GM23248 (cell line): ENCODE data around the gene EIF4E2.

ENCODE experiments used
- EZH2 ChIP-seq: fragments of 200-600 bp; sonication (generic); IDR thresholded peaks from 2 replicates; pipeline ENCODE4 v1.6.1; 2018; ENCODE audit warnings: antibody characterized with exemption, mild to moderate bottlenecking; ENCODE audit not compliant: insufficient read depth, poor library complexity, severe bottlenecking
- EZH2phosphoT487 ChIP-seq: fragments of 200-600 bp; sonication (generic); IDR thresholded peaks from 2 replicates; pipeline ENCODE4 v1.6.1; 2018; ENCODE audit warnings: antibody characterized with exemption, moderate library complexity, mild to moderate bottlenecking, low read depth; ENCODE audit not compliant: insufficient read depth

GRCh38 chr2:232527905-232528470, 22.5 kb upstream of the EIF4E2 start:
- TF ChIP-seq EZH2phosphoT487 (no peak), EZH2 (no peak)
